Measurements from ENCODE around the gene TMEM139.

TMEM139 gene

GRCh38 chr7:143284591-143285469 is at the start of gene TMEM139:
Gene TMEM139, plus strand, starts transcription at chr7:143284958. Its CDS starts 1,000 bp downstream, at chr7:143285958.
- peak; percentile 29 for DNase-seq

GRCh38 chr7:143235561-143235960 is 49.2 kb upstream of the TMEM139 start:
- no peak for DNase-seq

- no peak for DNase-seq
These were observed 48.3 kb upstream of the TMEM139 start for GRCh38 chr7:143236408-143236990.

GRCh38 chr7:143237366-143237765 is 47.4 kb upstream of the TMEM139 start:
- no peak for DNase-seq

GRCh38 chr7:143238289-143238980 is 46.3 kb upstream of the TMEM139 start:
- DNase-seq = no peak

GRCh38 chr7:143239813-143240212 is 44.9 kb upstream of the TMEM139 start:
- no peak for DNase-seq

GRCh38 chr7:143240291-143241168 is 44.2 kb upstream of the TMEM139 start:
- DNase-seq = peak; percentile 69

GRCh38 chr7:143242306-143242705 is 42.5 kb upstream of the TMEM139 start:
- no peak for DNase-seq

- no peak for DNase-seq
These were observed 41.6 kb upstream of the TMEM139 start for GRCh38 chr7:143243111-143243510.

GRCh38 chr7:143243614-143244013 is 41.1 kb upstream of the TMEM139 start:
- no peak for DNase-seq

- no peak for DNase-seq
These were observed 40.4 kb upstream of the TMEM139 start for GRCh38 chr7:143244321-143244720.

- DNase-seq = no peak
These were observed 39.6 kb upstream of the TMEM139 start for GRCh38 chr7:143245123-143245522.

- DNase-seq = no peak
These were observed 37.4 kb upstream of the TMEM139 start for GRCh38 chr7:143247372-143247771.

- DNase-seq = no peak
These were observed 35.9 kb upstream of the TMEM139 start for GRCh38 chr7:143248761-143249354.

- no peak for DNase-seq
These were observed 34.6 kb upstream of the TMEM139 start for GRCh38 chr7:143250199-143250598.

- no peak for DNase-seq
These were observed 33.9 kb upstream of the TMEM139 start for GRCh38 chr7:143250822-143251221.

- no peak for DNase-seq
These were observed 32.8 kb upstream of the TMEM139 start for GRCh38 chr7:143252006-143252405.

GRCh38 chr7:143255564-143255963 is 29.2 kb upstream of the TMEM139 start:
- DNase-seq = no peak

GRCh38 chr7:143256325-143256724 is 28.4 kb upstream of the TMEM139 start:
- DNase-seq = no peak

- no peak for DNase-seq
These were observed 27.8 kb upstream of the TMEM139 start for GRCh38 chr7:143256932-143257331.

- no peak for DNase-seq
These were observed 27.3 kb upstream of the TMEM139 start for GRCh38 chr7:143257501-143257900.

- no peak for DNase-seq
These were observed 25.9 kb upstream of the TMEM139 start for GRCh38 chr7:143258831-143259230.

All from NCI-H526 treated with DMSO at 0.1 percent for 48 hours (cell line).